ENCODE results near the gene ABTB1.
"Not testable (repeated sequence)": the region's sequence is repeated elsewhere in the genome, so short reads cannot be mapped to it uniquely, and the experiment has no call there.

ABTB1 gene

DNA sequence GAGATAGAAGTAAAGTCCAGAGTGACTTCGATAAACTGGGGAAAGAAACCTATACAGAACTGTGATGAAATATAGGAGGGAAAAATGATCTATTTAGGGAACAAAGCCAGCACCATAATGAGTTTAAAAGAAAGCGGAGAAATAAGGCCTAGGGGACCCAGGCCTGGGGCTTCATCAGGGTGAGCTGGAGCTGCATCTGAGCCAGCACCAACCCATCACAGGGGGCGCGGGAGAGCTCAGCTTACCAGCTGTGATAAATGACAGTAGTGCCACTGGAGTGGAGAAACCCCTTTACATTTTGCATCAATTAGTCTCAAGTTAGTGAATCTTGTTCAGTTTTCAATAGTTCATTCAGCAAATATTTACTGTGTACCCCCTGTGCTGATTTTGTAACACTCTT, 22.5 kb upstream of the ABTB1 start:
- DNase-seq (ENCODE audit: low spot score) = no peak

DNA sequence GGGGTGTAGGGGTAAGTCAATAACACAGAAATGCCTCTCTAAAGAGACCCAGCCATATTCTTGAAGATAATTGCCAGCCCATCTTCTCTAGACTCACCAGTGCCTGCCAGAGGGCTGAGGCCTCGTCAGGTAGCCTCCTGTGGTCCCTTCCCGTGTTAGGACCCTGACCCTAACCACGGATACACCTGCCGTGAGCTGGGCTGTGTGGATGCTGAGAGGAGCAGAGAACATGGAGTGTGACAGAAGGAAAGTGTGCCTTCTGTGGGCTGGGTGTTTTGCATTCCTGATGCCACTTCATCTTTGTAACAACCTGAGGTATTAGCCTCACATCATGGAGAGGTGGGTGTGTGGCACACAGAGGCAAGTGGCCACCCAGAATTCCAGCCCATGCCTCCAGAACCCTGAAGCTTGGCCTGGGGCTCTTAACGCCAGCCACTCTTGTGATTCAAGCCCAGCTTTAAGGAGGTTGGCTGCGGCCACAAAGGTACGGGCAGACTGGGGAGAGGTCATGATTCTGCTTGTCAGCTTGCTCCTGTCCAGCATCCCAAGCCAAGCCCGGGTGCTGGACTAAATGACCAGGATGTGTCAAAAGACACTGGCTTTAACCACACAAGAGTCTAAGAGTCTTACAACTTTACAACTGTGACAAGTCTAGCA, 21.1 kb upstream of the ABTB1 start:
- DNase-seq (ENCODE audit: low spot score) = no peak

DNA sequence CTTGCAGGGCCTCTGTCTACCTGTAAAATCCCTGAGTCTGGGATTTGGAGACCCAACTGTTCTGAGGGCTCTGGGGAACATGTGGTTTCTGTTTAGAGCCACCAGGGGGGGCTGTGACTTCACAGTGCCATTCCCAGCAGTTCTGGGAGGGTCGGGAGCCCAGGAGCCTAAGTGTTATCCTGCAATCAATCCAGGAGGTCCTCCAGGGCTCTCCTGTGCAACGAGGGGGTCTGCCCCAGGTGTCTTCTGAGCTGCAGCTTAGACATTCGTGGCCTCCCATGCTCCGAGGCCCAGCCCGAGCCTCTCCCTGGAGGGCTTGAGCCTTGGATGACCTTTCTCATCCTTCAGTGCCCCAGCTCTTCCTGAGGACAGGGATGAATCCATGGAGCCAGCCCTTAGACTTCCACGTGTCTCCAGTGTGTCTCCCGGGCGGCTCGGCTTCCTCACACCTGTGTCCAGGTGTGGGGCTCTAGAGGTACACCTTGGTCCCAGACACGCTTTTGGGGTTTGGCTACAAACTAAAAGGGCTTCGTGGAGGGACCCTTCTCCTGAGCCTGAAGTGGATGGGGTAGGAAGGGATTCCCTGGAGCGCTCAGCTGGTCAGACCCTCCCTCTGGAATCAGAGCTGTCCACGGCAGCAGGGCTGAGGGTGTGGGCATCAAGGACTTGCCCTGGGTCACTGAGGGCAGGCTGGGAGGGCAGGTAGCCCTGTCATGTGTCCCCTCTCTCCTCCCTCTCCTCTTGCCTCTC, 20.3 kb upstream of the ABTB1 start:
- DNase-seq (ENCODE audit: low spot score) = peak; percentile 82

DNA sequence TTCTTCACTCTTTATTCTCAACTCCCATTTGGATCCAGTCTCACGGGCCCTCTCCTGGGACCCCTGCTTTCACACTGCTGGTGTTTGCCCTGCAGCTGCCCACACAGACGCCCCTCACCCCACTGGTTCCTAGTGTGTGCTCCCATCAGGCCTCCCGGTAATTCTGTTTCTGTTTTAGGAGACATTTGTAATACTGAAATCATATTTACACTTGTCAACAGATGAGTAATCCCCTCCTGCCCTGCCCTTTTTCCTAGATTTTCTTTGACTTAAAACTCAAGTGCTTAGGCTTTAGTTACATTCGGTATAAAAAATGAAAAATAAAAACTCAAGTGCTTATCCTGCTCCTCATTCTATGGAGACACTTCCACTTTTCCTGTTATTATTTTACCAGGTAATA, 18.4 kb upstream of the ABTB1 start:
- no peak for DNase-seq (ENCODE audit: low spot score)

DNA sequence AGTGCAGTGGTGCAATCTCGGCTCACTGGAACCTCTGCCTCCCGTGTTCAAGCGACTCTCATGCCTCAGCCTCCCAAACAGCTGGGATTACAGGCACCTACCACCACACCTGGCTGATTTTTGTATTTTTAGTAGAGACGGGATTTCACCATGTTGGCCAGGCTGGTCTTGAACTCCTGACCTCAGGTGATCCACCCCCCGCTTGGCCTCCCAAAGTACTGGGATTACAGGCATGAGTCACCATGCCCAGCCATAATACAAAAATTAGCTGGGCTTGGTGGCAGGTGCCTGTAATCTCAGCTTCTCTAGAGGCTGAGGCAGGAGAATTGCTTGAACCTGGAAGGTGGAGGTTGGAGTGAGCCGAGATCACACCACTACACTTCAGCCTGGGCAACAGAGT, 17.8 kb upstream of the ABTB1 start:
- not testable (repeated sequence) for DNase-seq (ENCODE audit: low spot score)

DNA sequence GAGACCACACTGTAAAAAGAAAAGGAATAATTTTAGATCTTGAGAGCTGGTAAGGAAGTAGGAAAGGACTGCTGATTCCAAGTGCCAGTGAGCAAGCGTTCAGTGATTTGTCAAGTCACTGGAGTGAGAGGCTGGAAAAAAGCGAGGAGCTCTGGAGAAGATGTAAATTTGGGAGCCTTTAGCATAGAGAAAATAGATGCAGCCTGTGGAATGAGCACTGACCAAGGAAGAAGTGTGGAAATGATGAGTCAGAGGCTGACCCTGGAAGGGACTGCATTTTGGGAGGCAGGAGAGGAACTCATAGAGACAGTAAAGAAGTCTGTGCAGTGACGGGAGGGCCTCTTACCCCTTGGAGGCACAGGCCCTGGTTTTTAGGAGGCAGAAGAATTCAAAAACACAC, 17.1 kb upstream of the ABTB1 start:
- DNase-seq (ENCODE audit: low spot score) = no peak

DNA sequence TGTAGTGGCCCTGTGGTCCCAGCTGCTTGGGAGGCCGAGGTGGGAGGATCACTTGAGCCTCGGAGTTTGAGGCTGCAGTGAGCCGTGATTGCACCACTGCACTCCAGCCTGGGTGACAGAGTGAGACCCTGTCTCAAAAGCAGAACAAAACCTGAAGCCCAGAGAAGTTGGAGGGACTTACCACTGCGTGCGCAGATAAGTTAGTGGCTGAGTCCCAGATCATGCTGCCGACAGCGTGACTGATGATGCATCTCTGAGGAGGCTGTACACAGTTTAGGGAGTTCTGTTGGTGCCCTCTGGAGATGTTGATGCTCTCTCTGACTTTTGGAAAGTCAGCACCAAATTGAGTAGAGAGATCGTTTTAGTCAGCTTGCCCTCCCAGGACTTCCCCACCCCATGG, 15.8 kb upstream of the ABTB1 start:
- DNase-seq (ENCODE audit: low spot score) = no peak

DNA sequence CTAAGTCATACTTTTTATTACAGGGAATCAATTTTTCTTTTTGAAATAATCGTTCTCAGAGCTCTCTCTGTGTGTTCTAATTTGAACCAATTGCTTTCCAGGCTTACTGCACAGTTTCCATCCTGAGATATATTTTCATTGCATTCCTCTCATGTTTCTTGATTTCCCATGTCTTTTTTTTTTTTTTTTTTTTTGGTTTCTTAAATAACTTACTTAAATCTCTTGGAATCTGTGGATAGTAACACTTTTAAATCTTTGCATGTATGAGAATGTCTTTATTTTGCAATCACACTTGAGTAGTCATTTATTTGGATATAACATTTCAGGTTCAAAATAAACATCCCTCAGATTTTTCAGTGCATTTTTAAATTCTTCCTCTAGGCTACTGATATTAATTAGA, 14.5 kb upstream of the ABTB1 start:
- no peak for DNase-seq (ENCODE audit: low spot score)

DNA sequence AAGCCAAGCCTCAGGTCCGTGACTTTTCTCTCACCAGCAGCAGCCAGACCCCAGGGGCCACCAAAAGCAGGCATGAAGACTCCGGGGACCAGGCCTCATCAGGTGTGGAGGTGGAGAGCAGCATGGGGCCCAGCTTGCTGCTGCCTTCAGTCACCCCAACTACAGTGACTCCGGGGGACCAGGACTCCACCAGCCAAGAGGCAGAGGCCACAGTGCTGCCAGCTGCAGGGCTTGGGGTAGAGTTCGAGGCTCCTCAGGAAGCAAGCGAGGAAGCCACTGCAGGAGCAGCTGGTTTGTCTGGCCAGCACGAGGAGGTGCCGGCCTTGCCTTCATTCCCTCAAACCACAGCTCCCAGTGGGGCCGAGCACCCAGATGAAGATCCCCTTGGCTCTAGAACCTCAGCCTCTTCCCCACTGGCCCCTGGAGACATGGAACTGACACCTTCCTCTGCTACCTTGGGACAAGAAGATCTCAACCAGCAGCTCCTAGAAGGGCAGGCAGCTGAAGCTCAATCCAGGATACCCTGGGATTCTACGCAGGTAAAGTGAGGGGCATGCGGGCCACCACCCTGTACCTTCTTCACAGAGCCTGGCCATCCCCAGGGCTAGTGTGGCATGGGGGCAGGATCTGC, 12.0 kb upstream of the ABTB1 start:
- peak; percentile 14 for DNase-seq (ENCODE audit: low spot score)

DNA sequence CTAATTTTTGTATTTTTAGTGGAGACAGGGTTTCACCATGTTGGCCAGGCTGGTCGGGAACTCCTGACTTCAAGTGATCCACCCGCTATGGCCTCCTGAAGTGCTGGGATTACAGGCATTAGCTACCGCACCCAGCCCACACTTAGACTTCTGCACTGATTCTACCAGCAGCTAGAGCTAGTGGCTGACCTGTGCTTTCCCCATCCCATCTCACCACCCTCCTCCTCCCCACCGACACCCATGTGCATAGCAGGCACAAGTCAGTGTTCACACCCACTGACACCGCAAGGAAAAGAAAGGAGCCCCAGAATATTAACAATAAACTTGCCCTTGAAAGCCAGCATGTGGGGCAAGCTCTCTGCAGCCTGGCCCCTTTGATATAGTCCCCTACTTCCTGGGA, 11.2 kb upstream of the ABTB1 start:
- no peak for DNase-seq (ENCODE audit: low spot score)

DNA sequence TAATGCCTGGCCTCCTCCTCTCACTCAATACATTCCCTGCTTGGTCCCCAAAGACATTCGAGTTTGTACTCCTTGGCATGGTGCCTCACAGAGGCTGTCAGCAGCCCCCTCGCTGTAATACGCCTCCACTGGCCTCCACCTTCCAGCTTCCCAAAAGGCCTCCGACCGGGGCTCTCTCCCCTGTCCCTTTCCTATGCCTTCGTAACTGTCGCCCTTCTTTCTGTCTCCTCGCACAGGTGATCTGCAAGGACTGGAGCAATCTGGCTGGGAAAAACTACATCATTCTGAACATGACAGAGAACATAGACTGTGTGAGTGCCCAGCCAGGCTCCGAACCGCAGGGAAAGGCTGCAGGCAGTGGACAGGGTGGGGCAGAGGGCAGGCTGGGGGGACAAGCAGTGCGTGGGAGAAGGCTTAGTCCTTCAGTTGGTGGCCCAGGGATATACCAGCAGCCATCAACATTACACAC, 10.7 kb upstream of the ABTB1 start:
- DNase-seq (ENCODE audit: low spot score) = no peak

DNA sequence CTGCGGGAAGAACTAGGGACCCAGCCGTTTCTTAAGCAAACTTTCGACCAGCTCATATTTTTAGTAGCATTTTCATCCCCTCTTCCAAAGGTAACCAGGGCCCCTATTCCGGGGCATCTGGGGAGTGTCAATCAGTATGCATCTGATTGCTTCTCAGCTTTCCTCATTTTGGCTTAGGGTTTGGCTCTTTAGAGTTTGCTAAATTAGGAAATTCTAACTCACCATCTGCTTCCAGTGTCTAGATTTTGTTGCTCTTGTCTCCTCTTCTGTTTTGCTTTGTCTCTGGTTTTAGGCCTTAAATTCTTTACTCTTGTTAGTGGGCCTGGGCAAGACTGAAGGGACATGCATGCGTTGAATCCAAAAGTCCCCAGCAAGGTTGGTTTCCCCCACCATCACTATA, 9.6 kb upstream of the ABTB1 start:
- DNase-seq (ENCODE audit: low spot score) = no peak

DNA sequence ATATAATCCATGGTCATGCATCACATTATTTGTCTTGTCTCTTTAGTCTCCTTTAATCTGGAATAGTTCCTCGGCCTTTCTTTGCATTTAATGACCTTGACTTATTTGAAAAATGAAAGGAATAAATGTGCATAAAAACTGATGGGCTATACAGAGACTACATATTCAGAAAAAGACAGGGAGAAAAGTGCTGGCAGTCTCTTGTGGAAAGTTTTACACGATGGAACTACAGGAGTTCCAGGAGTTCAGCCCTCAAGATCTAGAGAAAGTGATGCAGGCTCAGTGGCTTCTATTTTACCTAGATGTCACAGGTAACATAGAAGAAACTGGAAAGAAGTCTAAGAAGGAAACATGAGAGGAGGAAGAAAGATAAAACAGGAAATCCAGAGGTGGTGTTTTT, 7.6 kb upstream of the ABTB1 start:
- no peak for DNase-seq (ENCODE audit: low spot score)

DNA sequence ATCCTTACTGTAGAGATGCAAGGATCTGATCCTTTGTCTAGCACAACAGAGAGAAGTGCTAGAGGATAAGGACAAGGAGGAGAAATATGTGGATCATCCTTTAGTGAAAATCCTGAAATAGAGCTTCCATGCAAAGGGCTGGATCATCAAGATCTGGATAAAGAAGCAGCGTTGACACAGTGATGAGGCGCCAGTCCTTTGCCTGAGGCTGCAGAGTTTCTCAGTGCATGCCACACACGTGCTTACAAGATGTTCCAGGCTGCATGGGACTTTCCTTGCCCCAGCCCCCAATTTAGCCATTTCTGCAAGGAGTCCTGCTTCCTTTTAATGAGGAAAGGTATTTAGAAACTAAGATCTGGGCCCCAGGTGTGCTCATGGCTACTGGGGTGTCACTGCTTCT, 7.2 kb upstream of the ABTB1 start:
- no peak for DNase-seq (ENCODE audit: low spot score)

DNA sequence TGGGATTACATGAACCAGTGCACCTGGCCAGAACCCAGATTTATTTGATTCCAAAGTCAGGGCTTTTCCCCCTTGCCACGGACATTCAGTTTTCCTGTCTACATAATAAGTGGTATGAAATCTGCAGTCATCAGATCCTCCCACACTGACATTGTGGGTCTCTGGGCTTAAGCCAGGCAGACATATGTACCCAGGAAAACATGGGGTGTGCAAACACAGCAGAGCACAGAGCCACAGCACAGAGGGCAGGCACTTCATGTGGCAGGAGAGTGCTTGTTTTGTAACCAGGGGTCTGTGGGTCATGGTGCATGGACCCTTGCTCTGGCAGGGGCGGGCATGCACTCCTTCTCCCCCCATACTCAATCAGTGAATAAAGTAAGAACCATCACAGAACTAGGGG, 6.1 kb upstream of the ABTB1 start:
- DNase-seq (ENCODE audit: low spot score) = no peak

DNA sequence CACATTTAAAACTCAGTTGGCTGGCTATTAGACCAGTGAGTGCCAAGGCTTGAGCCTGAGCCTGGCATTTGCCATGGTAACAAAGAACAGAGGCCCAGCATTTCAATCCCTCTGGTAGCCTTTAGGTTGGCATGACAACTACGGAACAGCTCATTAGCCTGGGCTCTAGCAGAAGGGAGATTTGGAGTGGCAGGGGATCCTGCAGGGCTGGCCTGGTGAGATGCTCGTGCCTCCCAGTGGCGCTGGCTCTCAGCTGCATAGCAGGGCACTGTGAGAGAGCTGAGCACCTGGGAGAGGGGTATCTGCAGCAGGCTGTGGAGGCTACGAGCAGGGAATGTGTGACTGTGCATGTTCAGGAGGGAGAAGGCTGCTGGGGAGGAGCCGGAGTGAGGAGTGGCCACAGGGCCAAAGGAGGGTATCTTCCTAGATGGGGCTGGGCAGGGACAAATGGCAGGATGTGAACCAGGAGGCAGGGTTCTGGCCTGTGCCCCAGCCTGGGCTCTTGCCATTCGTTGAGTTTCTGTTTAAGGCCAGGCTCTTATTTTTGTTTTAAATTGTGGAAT, 5.6 kb upstream of the ABTB1 start:
- peak; percentile 21 for DNase-seq (ENCODE audit: low spot score)

DNA sequence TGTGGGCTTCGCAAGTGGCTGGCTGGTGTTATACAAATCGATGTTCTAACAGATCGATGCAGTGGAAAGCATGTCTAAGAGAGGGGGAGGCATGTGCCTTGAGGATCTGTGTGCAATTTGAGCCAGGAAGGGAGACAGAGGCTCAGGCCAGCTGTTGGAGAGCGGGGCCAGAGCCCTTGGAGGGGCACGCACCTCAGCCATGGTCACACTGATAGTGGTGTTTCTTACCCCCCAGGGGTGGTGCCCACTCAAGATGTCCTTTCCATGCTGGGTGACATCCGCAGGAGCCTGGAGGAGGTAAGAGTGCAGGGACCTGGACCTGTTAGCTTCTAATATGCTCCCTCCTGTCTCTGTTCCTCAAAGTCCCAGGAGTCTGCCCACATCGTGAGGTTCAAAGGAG, 3.8 kb upstream of the ABTB1 start:
- DNase-seq (ENCODE audit: low spot score) = no peak

DNA sequence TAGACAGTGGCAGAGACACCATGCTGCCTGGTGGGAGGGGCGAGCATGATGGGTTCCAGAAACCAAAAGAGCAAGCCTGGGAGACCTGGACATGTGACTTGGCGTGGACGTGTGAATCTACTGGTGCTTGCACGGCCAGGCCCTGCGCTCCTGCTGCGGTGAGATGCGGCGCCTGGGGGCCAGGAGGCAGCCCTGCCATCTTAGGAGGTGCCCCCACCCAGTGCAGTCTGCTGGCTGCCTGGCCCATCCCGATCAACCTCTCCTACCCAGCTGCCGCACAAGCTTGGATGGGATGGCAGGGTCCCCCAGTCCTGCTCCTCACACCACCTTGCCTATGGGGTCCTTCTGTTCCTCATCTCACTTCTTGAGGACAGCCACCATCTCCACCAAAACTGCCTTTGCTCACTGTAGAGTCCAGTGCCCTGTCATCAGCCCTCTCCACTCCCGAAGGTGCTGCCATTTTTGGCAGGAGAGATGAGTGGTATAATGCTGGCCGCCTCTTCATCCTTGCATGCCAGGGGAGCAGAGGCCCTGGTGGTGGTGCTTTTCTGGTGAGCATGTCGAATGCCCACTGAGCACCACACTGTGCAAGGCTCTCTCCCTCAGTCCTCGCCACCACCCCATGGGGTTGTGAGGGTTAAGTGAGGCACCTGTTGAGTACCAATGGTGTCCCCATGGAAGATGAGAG, 3.1 kb upstream of the ABTB1 start:
- no peak for DNase-seq (ENCODE audit: low spot score)

DNA sequence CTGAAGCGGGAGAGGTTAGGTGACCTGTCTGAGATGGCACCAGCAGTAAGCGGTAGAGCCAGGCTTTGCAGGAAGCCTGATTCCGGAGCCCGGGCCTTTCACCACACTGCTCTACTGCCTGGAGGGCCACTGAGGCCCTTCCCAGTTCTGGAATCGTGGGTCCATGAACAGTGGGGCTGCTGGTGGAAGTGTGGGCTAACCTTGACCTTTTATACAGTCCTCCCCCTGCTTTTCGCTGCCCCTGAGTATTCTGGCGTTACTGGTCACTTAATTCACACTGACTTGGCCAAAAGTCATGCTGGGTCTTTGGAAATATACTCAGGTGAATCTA, 2.6 kb upstream of the ABTB1 start:
- DNase-seq (ENCODE audit: low spot score) = no peak

DNA sequence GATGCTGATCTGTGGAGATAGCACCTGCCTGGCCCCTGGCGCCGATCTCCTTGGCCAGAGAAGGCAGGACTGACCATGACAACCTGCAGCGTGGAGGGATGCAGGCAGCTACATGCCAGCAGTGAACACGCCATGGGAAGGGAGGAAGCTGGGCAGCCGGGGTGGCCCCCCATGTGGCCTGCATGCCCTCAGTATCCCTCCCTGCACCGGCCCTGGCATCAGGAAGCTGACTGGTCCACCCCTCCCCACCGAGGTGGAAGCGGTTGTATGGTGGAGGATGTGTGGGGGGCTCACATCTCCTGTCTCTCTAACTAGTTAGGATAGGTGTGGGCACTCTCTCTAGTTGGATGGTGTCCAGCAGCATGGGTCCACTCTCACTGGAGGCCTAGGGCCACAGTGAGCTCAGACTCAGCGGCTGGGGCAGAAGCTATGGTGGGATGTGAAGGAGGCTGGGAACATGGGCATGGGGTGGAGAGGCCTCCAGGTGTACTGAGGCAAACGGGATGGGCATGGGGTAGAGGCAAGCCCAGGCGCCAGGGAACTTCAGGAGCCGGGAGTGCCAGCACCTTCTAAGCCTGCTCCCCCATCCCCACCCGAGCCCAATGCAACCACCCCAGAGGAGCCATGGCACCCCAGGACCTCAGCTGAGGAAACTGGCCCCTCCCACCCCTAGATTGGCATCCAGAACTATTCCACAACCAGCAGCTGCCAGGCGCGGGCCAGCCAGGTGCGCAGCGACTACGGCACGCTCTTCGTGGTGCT, 1.8 kb upstream of the ABTB1 start:
- DNase-seq (ENCODE audit: low spot score) = no peak

DNA sequence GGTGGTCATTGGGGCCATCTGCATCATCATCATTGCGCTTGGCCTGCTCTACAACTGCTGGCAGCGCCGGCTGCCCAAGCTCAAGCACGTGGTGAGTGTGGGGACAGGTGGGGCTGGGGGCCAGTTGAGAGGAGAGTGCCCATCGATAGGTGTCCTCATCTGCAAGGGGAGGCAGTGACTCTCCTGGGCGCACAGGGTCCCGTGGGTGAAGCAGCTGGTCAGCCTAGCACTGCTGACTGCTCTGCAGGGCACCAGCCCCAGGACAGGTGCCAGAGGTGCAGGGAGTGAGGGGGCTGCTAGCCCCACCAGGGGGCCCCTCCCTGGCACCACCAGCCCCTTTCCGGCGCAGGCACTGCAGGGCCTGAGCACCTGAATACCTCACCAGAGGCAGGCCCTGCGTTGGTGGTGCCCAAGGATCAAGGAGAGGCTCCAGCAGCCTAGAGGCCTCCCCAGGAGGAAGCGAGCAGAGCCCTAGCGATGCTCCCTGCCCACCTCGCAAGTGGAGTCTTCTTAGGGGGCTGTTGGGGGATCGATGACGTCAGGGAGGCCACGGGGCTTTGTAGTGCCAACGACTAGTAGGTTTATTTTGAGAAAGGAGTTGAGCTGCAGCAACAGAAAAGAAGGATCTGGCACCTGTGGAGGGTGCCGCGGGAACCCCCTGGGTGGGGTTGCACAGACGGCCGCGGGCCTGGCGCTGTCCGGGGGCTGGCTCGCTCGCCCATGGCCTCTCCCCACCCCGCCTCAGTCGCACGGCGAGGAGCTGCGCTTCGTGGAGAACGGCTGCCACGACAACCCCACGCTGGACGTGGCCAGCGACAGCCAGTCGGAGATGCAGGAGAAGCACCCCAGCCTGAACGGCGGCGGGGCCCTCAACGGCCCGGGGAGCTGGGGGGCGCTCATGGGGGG, 976 bp upstream of the ABTB1 start:
- no peak for DNase-seq (ENCODE audit: low spot score)

Data from D341Med (cell line).